KMS-11 (cell line): Measurements from ENCODE around the gene ZBTB7B.

Experiments
- H2AFZ ChIP-seq: fragments of 200-600 bp; sonication (generic); 2 replicates; pipeline ENCODE4 v1.6.1; 2016; ENCODE audit warnings: antibody characterized with exemption, mixed run types, low read depth
- H3K27ac ChIP-seq: fragments of 200-600 bp; sonication (generic); 2 replicates; pipeline ENCODE4 v1.6.1; 2016; ENCODE audit warnings: mild to moderate bottlenecking, mixed run types
- H3K27me3 ChIP-seq: fragments of 200-600 bp; sonication (generic); 2 replicates; pipeline ENCODE4 v1.6.1; 2017; ENCODE audit warnings: mild to moderate bottlenecking, low read depth, mixed run types, moderate library complexity; ENCODE audit not compliant: insufficient read depth
- H3K36me3 ChIP-seq: fragments of 200-600 bp; sonication (generic); 2 replicates; pipeline ENCODE4 v1.6.1; 2017; ENCODE audit warnings: mild to moderate bottlenecking, mixed run types; ENCODE audit not compliant: insufficient read depth
- H3K4me1 ChIP-seq: fragments of 200-600 bp; sonication (generic); 2 replicates; pipeline ENCODE4 v1.6.1; 2016; ENCODE audit warnings: mild to moderate bottlenecking, low read depth, mixed run types; ENCODE audit not compliant: poor library complexity, severe bottlenecking
- H3K4me2 ChIP-seq: fragments of 200-600 bp; sonication (generic); 2 replicates; pipeline ENCODE4 v1.7.0; 2016; ENCODE audit warnings: mild to moderate bottlenecking, mixed run types
- H3K4me3 ChIP-seq: fragments of 200-600 bp; sonication (generic); IDR thresholded peaks from 2 replicates; pipeline ENCODE4 v1.6.1; 2017; ENCODE audit warnings: low read depth, low read length, mixed read lengths; ENCODE audit not compliant: insufficient read depth
- H3K79me2 ChIP-seq: fragments of 200-600 bp; sonication (generic); 2 replicates; pipeline ENCODE4 v1.6.1; 2016; ENCODE audit warnings: low read depth, mixed run types; ENCODE audit not compliant: insufficient read depth
- H3K9ac ChIP-seq: fragments of 200-600 bp; sonication (generic); 2 replicates; pipeline ENCODE4 v1.6.1; 2016; ENCODE audit warnings: mild to moderate bottlenecking, mixed run types
- H4K20me1 ChIP-seq: fragments of 200-600 bp; sonication (generic); 2 replicates; pipeline ENCODE4 v1.6.1; 2016; ENCODE audit warnings: mild to moderate bottlenecking, mixed run types; ENCODE audit not compliant: insufficient read depth
- TF ChIP-seq, protein P1 (sequence below): fragments of 200-600 bp; sonication (generic); conservative IDR thresholded peaks from 2 replicates; pipeline ENCODE4 v1.6.1; 2017; ENCODE audit warnings: low read depth, mild to moderate bottlenecking, antibody characterized with exemption, low read length, moderate library complexity, mixed read lengths

The ZBTB7B gene

GRCh38 chr1:155006601-155007101 is 4.0 kb downstream of the ZBTB7B start:
- no peaks in the 10 kb centered on the region for H4K20me1 ChIP-seq
- TF ChIP-seq, protein P1, sequence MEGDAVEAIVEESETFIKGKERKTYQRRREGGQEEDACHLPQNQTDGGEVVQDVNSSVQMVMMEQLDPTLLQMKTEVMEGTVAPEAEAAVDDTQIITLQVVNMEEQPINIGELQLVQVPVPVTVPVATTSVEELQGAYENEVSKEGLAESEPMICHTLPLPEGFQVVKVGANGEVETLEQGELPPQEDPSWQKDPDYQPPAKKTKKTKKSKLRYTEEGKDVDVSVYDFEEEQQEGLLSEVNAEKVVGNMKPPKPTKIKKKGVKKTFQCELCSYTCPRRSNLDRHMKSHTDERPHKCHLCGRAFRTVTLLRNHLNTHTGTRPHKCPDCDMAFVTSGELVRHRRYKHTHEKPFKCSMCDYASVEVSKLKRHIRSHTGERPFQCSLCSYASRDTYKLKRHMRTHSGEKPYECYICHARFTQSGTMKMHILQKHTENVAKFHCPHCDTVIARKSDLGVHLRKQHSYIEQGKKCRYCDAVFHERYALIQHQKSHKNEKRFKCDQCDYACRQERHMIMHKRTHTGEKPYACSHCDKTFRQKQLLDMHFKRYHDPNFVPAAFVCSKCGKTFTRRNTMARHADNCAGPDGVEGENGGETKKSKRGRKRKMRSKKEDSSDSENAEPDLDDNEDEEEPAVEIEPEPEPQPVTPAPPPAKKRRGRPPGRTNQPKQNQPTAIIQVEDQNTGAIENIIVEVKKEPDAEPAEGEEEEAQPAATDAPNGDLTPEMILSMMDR, result no peak
- H3K4me2 ChIP-seq, result no peak overlapping the region; the same call in 1 of the 2 replicates
- no peaks in the 10 kb centered on the region for H3K27me3 ChIP-seq
- peak overlapping the region; percentile 23; the same call in 1 of the 2 replicates for H3K27ac ChIP-seq
- no peaks in the 10 kb centered on the region; the same call in 1 of the 2 replicates for H3K36me3 ChIP-seq
- peaks cover 34% of the 10 kb centered on the region for H3K4me1 ChIP-seq
- H3K79me2 ChIP-seq, result peaks cover 60% of the 10 kb centered on the region
- H3K9ac ChIP-seq, result no peak overlapping the region
- H3K4me3 ChIP-seq, result peak overlapping the region; percentile 33
- H2AFZ ChIP-seq, result no peak overlapping the region

DNA sequence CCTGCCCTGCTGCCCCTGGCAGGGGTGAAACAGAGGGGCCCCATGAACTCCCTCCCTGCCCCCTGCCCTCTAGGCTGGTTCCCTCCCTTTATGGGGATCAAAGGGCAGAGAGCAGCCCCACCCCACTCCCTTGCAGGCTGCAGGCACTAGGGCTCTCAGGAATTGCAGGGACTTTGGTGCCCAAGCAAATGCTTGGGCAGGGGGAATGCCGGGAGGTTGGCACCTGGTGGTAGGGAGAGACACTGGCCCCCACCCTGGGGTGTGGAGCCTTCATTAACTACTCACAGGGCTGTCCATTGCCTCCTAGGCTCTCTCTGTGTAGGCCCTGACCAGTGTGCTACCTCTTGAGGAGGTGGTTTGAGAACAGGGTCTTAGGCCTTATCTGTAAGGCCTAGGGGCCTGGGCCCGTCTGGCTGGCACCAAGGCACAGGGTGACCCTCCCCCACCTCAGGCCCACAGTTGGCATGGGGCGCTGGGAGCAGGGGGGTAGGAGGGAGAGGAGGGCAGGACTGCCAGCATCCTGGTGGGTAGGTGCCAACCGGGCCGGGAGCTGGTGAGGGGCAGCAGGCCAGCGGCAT is 4.7 kb downstream of the ZBTB7B start:
- Histone ChIP-seq H3K9ac (no peak overlapping the region), H3K27ac (no peak overlapping the region), H3K4me3 (peak overlapping the region; percentile 33), H3K4me2 (no peak overlapping the region; the same call in 1 of the 2 replicates), H2AFZ (no peak overlapping the region), H3K4me1 (peaks cover 34% of the 10 kb centered on the region), H3K27me3 (no peaks in the 10 kb centered on the region), H4K20me1 (no peaks in the 10 kb centered on the region), H3K79me2 (peaks cover 60% of the 10 kb centered on the region), H3K36me3 (no peaks in the 10 kb centered on the region; the same call in 1 of the 2 replicates)
- TF ChIP-seq, protein P1, result no peak

- Histone ChIP-seq H4K20me1 (no peaks in the 10 kb centered on the region), H3K27me3 (no peaks in the 10 kb centered on the region), H3K27ac (no peak overlapping the region), H3K9ac (no peak overlapping the region), H3K4me2 (no peak overlapping the region), H3K4me1 (peaks cover 34% of the 10 kb centered on the region), H3K36me3 (no peaks in the 10 kb centered on the region; the same call in 1 of the 2 replicates), H3K79me2 (peaks cover 53% of the 10 kb centered on the region), H2AFZ (no peak overlapping the region), H3K4me3 (no peak overlapping the region)
- TF ChIP-seq, protein P1, result no peak
Measured at GRCh38 chr1:155008015-155008941, 5.7 kb downstream of the ZBTB7B start.

DNA sequence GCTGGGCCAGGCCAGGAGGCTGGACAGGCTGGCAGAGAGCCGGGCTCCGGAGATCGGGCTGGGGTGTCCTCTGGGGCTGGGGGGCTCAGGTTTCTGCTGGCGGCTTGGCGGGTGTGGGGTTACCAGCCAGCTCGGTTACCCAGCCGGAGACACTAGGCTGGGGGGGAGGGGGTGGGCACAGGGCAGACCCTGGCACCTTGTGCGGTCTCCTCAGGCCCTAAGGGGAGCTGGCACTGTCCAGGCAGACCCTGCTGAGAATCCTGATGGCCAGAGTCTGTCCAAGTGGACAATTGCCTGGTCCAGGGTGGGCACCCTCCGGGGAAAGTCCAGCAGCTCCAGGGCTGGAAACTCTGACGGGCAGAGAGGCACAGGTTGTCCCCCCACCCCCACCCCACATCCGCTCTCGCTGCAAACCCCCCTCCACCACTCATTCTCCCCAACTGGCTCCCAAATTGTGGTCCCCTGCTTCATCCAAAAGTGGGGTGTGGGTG is 6.7 kb downstream of the ZBTB7B start:
- Histone ChIP-seq H3K4me2 (no peak overlapping the region), H3K36me3 (no peaks in the 10 kb centered on the region; the same call in 1 of the 2 replicates), H3K4me1 (peaks cover 31% of the 10 kb centered on the region), H2AFZ (no peak overlapping the region), H3K9ac (no peak overlapping the region), H3K27ac (no peak overlapping the region), H3K27me3 (no peaks in the 10 kb centered on the region), H4K20me1 (no peaks in the 10 kb centered on the region), H3K79me2 (peaks cover 43% of the 10 kb centered on the region), H3K4me3 (no peak overlapping the region)
- TF ChIP-seq, protein P1, result no peak
